GM23248 (cell line): ENCODE data around the gene FAM156A. TPM values are rescaled to one million over a fixed set of nuclear protein-coding genes. Genes with fewer than 3 reads are reported as not detected.

ENCODE experiments used
- DNase-seq: peaks from one replicate; pipeline ENCODE4 v3.0.0-alpha.2; 2015
- H2AFZ ChIP-seq: fragments of 200-600 bp; sonication (generic); 2 replicates; pipeline ENCODE4 v1.6.1; 2016; ENCODE audit warnings: antibody characterized with exemption
- H3F3A ChIP-seq: fragments of 200-600 bp; sonication (generic); 2 replicates; pipeline ENCODE4 v1.6.1; 2016; ENCODE audit warnings: mild to moderate bottlenecking, antibody characterized with exemption, mixed run types; ENCODE audit not compliant: insufficient read depth
- H3K27ac ChIP-seq: fragments of 200-600 bp; sonication (generic); 2 replicates; pipeline ENCODE4 v1.5.1; 2016; ENCODE audit warnings: mild to moderate bottlenecking
- H3K27me3 ChIP-seq: fragments of 200-600 bp; sonication (generic); replicated peaks from 2 replicates; pipeline ENCODE4 v1.6.1; 2016; ENCODE audit warnings: mild to moderate bottlenecking; ENCODE audit not compliant: insufficient read depth
- H3K36me3 ChIP-seq: fragments of 200-600 bp; sonication (generic); 2 replicates; pipeline ENCODE4 v1.6.1; 2016; ENCODE audit warnings: low read depth, mild to moderate bottlenecking
- H3K4me1 ChIP-seq: fragments of 200-600 bp; sonication (generic); 2 replicates; pipeline ENCODE4 v1.6.1; 2016; ENCODE audit warnings: mild to moderate bottlenecking; ENCODE audit not compliant: insufficient read depth
- H3K4me2 ChIP-seq: fragments of 200-600 bp; sonication (generic); one replicate; pipeline ENCODE4 v1.6.1; 2016; ENCODE audit warnings: mild to moderate bottlenecking; ENCODE audit not compliant: unreplicated experiment
- H3K4me3 ChIP-seq: fragments of 200-600 bp; sonication (generic); 2 replicates; pipeline ENCODE4 v1.5.1; 2016; ENCODE audit warnings: mild to moderate bottlenecking
- H3K79me2 ChIP-seq: fragments of 200-600 bp; sonication (generic); 2 replicates; pipeline ENCODE4 v1.6.1; 2016; ENCODE audit warnings: mild to moderate bottlenecking; ENCODE audit not compliant: insufficient read depth
- H3K9ac ChIP-seq: fragments of 200-600 bp; sonication (generic); 2 replicates; pipeline ENCODE4 v1.6.1; 2016; ENCODE audit warnings: mild to moderate bottlenecking
- H3K9me2 ChIP-seq: fragments of 200-600 bp; sonication (generic); 2 replicates; pipeline ENCODE4 v1.6.1; 2016; ENCODE audit warnings: mixed run types, mild to moderate bottlenecking, moderate library complexity; ENCODE audit not compliant: insufficient read depth
- H3K9me3 ChIP-seq: fragments of 200-600 bp; sonication (generic); one replicate; pipeline ENCODE4 v1.6.1; 2017; ENCODE audit warnings: low read depth
- H4K20me1 ChIP-seq: fragments of 200-600 bp; sonication (generic); 2 replicates; pipeline ENCODE4 v1.6.0; 2016; ENCODE audit not compliant: insufficient read depth
- EZH2 ChIP-seq: fragments of 200-600 bp; sonication (generic); IDR thresholded peaks from 2 replicates; pipeline ENCODE4 v1.6.1; 2018; ENCODE audit warnings: antibody characterized with exemption, mild to moderate bottlenecking; ENCODE audit not compliant: insufficient read depth, poor library complexity, severe bottlenecking
- EZH2phosphoT487 ChIP-seq: fragments of 200-600 bp; sonication (generic); IDR thresholded peaks from 2 replicates; pipeline ENCODE4 v1.6.1; 2018; ENCODE audit warnings: antibody characterized with exemption, moderate library complexity, mild to moderate bottlenecking, low read depth; ENCODE audit not compliant: insufficient read depth
- WGBS, 2 experiments: methylation state at CpG; one replicate each; pipeline ENCODE4 v1.1.6; 2015 to 2017; ENCODE audit warnings: low lambda C conversion rate in 2 of 2, low coverage in 1 of 2; ENCODE audit errors: missing lambda C conversion rate in 2 of 2; 5-methylcytosine and 5-hydroxymethylcytosine counted together
- in situ Hi-C: fragments of 300-500 bp; cut with MboI; formaldehyde crosslinking; loops from 2 replicates; pipeline ENCODE4 v1.15.0; 2020
- polyA plus RNA-seq: library from polyadenylated mRNA; unstranded; fragments of >200 nt; fragmentation: Nextera tagmentation; extraction: Ambion mirVana; gene quantifications from 2 replicates; pipeline ENCODE4 v1.2.1, GENCODE V29; 2016
- total RNA-seq: library from RNA; depleted of rRNA; stranded (reverse); fragments of >200 nt; shearing (Covaris generic); gene quantifications from 2 replicates; pipeline ENCODE4 v1.2.3, GENCODE V29; 2014

The FAM156A gene
- total and polyA plus RNA-seq, 2 experiments from 2014 or later = 17.4 to 31.7 TPM

- no peaks in the 10 kb centered on the region for H3K79me2 ChIP-seq
- WGBS, 2 experiments = 44 to 50% methylated on average over 6 of the region's 6 CpGs
- no peaks in the 10 kb centered on the region for H3K4me1 ChIP-seq
- H3K27ac ChIP-seq = no peak overlapping the region
- no peaks in the 10 kb centered on the region for H4K20me1 ChIP-seq
- DNase-seq = no peak
- H3F3A ChIP-seq = no peaks in the 10 kb centered on the region
- no peaks in the 10 kb centered on the region for H3K9me2 ChIP-seq
- in situ Hi-C loops = no loop called here
- H3K27me3 ChIP-seq = no peaks in the 10 kb centered on the region
- H3K36me3 ChIP-seq = no peaks in the 10 kb centered on the region
- H3K9me3 ChIP-seq = no peaks in the 10 kb centered on the region
- TF ChIP-seq EZH2phosphoT487 = no peak
- no peak for TF ChIP-seq EZH2
- H2AFZ ChIP-seq = no peak overlapping the region
- no peak overlapping the region for H3K4me3 ChIP-seq
- H3K4me2 ChIP-seq = no peak overlapping the region
- H3K9ac ChIP-seq = no peak overlapping the region
These were observed 44.8 kb upstream of the FAM156A start for GRCh38 chrX:53003111-53003510.

DNA sequence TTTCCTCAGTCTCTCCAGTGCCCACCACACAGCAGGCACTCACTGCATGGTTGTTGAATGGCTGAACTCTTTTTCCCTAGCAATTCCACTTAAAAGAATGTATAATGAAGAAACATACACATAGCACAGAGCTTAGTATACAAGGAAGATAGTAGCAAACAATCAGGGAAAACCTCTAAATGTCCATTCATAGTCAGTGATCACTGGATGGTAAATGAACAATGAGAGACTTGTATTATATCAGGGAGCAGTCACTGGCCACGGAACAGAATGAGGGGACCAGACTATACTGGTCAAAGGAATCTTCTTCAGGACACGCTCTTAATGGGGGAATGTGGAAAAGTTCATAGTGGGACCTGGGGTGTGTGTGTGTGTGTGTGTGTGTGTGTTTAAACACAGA is 43.6 kb upstream of the FAM156A start:
- Histone ChIP-seq H3K27me3 (no peaks in the 10 kb centered on the region), H4K20me1 (no peaks in the 10 kb centered on the region), H3K36me3 (no peaks in the 10 kb centered on the region), H3K4me2 (no peak overlapping the region), H3K9ac (no peak overlapping the region), H3K79me2 (no peaks in the 10 kb centered on the region), H3K4me3 (no peak overlapping the region), H3K4me1 (no peaks in the 10 kb centered on the region), H3K9me2 (no peaks in the 10 kb centered on the region), H3F3A (no peaks in the 10 kb centered on the region), H3K9me3 (no peaks in the 10 kb centered on the region), H3K27ac (no peak overlapping the region), H2AFZ (no peak overlapping the region)
- 89 to 93% methylated on average over 2 of the region's 2 CpGs for WGBS, 2 experiments
- in situ Hi-C loops = no loop called here
- DNase-seq = no peak
- no peak for TF ChIP-seq EZH2
- TF ChIP-seq EZH2phosphoT487 = no peak

DNA sequence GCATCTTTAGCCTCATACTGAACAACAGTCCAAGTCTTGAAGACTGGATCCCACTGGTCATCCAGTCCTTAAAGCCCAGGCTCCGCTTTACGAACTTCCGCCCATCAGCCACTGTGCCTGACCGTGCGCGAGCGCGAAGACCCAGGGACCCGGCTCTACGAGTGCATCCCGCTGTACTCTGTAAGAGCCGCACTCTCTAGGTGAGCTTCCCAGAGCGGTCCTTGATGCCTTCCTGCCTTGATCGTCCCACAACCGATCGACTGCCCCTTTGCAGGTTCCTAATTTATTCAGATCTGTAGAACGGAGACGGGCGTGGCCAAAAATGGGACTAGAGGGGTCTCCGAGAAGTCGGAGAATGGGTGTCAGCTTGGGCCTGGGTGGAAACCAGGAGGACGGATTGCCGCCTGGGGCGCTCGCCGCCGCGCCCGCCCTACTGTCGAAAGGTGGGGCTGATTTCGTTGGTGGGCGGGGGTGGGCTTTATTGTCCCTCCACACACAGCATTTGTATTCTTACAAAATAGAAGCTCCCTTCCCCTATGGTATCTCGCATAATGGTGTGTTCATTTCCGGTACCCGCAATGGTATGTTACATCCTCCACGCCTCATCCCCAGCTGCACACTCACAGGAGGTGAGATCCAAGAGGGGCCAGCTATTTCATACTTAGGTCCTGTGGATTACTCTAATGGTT is 42.3 kb upstream of the FAM156A start:
- no peaks in the 10 kb centered on the region for H4K20me1 ChIP-seq
- H3K9me3 ChIP-seq = no peaks in the 10 kb centered on the region
- in situ Hi-C loops = no loop called here
- no peak overlapping the region for H3K4me3 ChIP-seq
- no peaks in the 10 kb centered on the region for H3F3A ChIP-seq
- no peak overlapping the region for H3K4me2 ChIP-seq
- TF ChIP-seq EZH2phosphoT487 (no peak), EZH2 (no peak)
- no peak overlapping the region for H3K9ac ChIP-seq
- H3K79me2 ChIP-seq = no peaks in the 10 kb centered on the region
- DNase-seq = peak; percentile 3
- no peaks in the 10 kb centered on the region for H3K27me3 ChIP-seq
- 34 to 36% methylated on average over 14 to 23 of the region's 36 CpGs for WGBS, 2 experiments
- no peaks in the 10 kb centered on the region for H3K36me3 ChIP-seq
- no peak overlapping the region for H3K27ac ChIP-seq
- no peaks in the 10 kb centered on the region for H3K9me2 ChIP-seq
- peaks cover 4% of the 10 kb centered on the region for H3K4me1 ChIP-seq
- 0 out of 2 replicates have a peak overlapping the region, but pooled peaks have one; percentile 29 for H2AFZ ChIP-seq

- DNase-seq = no peak
- Histone ChIP-seq H3K9ac (peak overlapping the region; percentile 97), H3K9me2 (no peaks in the 10 kb centered on the region), H3K27me3 (no peaks in the 10 kb centered on the region), H4K20me1 (no peaks in the 10 kb centered on the region), H3K9me3 (no peaks in the 10 kb centered on the region), H3K79me2 (peaks cover 27% of the 10 kb centered on the region), H3K4me1 (peaks cover 4% of the 10 kb centered on the region), H2AFZ (peak overlapping the region; percentile 96), H3F3A (peaks cover 10% of the 10 kb centered on the region), H3K27ac (peak overlapping the region; percentile 92; the same call in 1 of the 2 replicates), H3K4me2 (peak overlapping the region; percentile 62), H3K36me3 (no peaks in the 10 kb centered on the region), H3K4me3 (peak overlapping the region; percentile 93)
- 25 to 100% methylated on average over 1 to 4 of the region's 4 CpGs for WGBS, 2 experiments
- in situ Hi-C loops = no loop called here
- TF ChIP-seq EZH2 (no peak), EZH2phosphoT487 (no peak)
These were observed 37.6 kb upstream of the FAM156A start for GRCh38 chrX:52995987-52996331.
